ENCODE data around the gene ANO4. TPM values are rescaled to one million over a fixed set of nuclear protein-coding genes. Genes with fewer than 3 reads are reported as not detected.

The ANO4 gene
- total and polyA plus RNA-seq, 2 donors (not counting 1 experiment from before 2014, with no cell fraction given) = not detected

- CTCF ChIA-PET = no interaction called here
- Mint-ChIP-seq H3K27me3 (no peaks in the 10 kb centered on the region), H3K4me1 (no peaks in the 10 kb centered on the region)
Measured at GRCh38 chr12:100862676-100863075, 68.1 kb downstream of the ANO4 start.

GRCh38 chr12:100864366-100864765, 69.8 kb downstream of the ANO4 start:
- no peak overlapping the region for H3K27ac ChIP-seq (ENCODE audit: low read length in 2 of 2)
- H3K4me3 Mint-ChIP-seq = no peak overlapping the region
- no peak overlapping the region for H3K27ac Mint-ChIP-seq
- no peak overlapping the region for H3K9ac ChIP-seq (ENCODE audit: low read length)
- H3K4me1 ChIP-seq (ENCODE audit: control insufficient read depth in 2 of 2, insufficient read depth in 2 of 2, low read length in 2 of 2) = no peaks in the 10 kb centered on the region
- H3K79me2 ChIP-seq (ENCODE audit: control insufficient read depth, insufficient read depth, low read length) = no peaks in the 10 kb centered on the region
- ATAC-seq (ENCODE audit: low read depth) (no peak), DNase-seq (no peak)
- H3K9me3 ChIP-seq (ENCODE audit: control extremely low read depth in 1 of 3, control insufficient read depth in 2 of 3, insufficient read depth in 1 of 3, low read length in 2 of 3) = no peaks in the 10 kb centered on the region
- no peaks in the 10 kb centered on the region for H3K27me3 ChIP-seq (replicated peaks in 1 of 4; ENCODE audit: control extremely low read depth in 1 of 4, control insufficient read depth in 3 of 4, insufficient read depth in 4 of 4, low read length in 3 of 4)
- WGBS (ENCODE audit: insufficient coverage) = 88% methylated on average over 3 of the region's 6 CpGs
- TF ChIP-seq EZH2 (IDR thresholded peaks at IDR 0.05; ENCODE audit: borderline replicate concordance, insufficient read depth, low read depth, low read length, poor library complexity, severe bottlenecking) (no peak), CTCF (IDR thresholded peaks at IDR 0.05) (no peak)
- ChIA-PET CTCF (no interaction called here), POLR2A (no interaction called here)
- H4K20me1 ChIP-seq (ENCODE audit: control insufficient read depth, insufficient read depth, low read length, poor library complexity, severe bottlenecking) = no peaks in the 10 kb centered on the region
- H3K4me2 ChIP-seq (replicated peaks; ENCODE audit: low read depth, low read length, poor library complexity, severe bottlenecking) = no peak overlapping the region
- no peak overlapping the region for H2AFZ ChIP-seq (ENCODE audit: insufficient read depth, low read depth, low read length, poor library complexity, severe bottlenecking)
- intact Hi-C loops (cut with micrococcal nuclease) = no loop called here
- no peak overlapping the region for H3K4me3 ChIP-seq (ENCODE audit: control extremely low read depth in 1 of 5, extremely low read depth in 1 of 5, insufficient read depth in 1 of 5, low read depth in 2 of 5, low read length in 4 of 5)
- no peaks in the 10 kb centered on the region for H3K9me3 Mint-ChIP-seq (ENCODE audit: insufficient read depth)
- H3K27me3 Mint-ChIP-seq = no peaks in the 10 kb centered on the region
- H3K36me3 ChIP-seq (replicated peaks in 1 of 2; ENCODE audit: control extremely low read depth in 1 of 2, control insufficient read depth in 1 of 2, extremely low read depth in 1 of 2, insufficient read depth in 2 of 2, low read length in 1 of 2) = no peaks in the 10 kb centered on the region
- H3K4me1 Mint-ChIP-seq = no peaks in the 10 kb centered on the region

More at GRCh38 chr12:100862676-100863075, 68.1 kb downstream of the ANO4 start:
- H3K27ac Mint-ChIP-seq = no peak overlapping the region
- no peak for TF ChIP-seq CTCF (IDR thresholded peaks at IDR 0.05)
- no peak for TF ChIP-seq EZH2 (IDR thresholded peaks at IDR 0.05; ENCODE audit: borderline replicate concordance, insufficient read depth, low read depth, low read length, poor library complexity, severe bottlenecking)
- WGBS (ENCODE audit: insufficient coverage) = 54% methylated on average over 4 of the region's 4 CpGs
- no peak overlapping the region for H3K4me3 ChIP-seq (ENCODE audit: control extremely low read depth in 1 of 5, extremely low read depth in 1 of 5, insufficient read depth in 1 of 5, low read depth in 2 of 5, low read length in 4 of 5)
- no peak overlapping the region for H3K4me3 Mint-ChIP-seq
- H3K9ac ChIP-seq (ENCODE audit: low read length) = no peak overlapping the region
- no peaks in the 10 kb centered on the region for H3K9me3 Mint-ChIP-seq (ENCODE audit: insufficient read depth)
- DNase-seq = no peak
- no peak overlapping the region for H2AFZ ChIP-seq (ENCODE audit: insufficient read depth, low read depth, low read length, poor library complexity, severe bottlenecking)
- H3K4me2 ChIP-seq (replicated peaks; ENCODE audit: low read depth, low read length, poor library complexity, severe bottlenecking) = no peak overlapping the region
- no peak overlapping the region for H3K27ac ChIP-seq (ENCODE audit: low read length in 2 of 2)
- H3K79me2 ChIP-seq (ENCODE audit: control insufficient read depth, insufficient read depth, low read length) = no peaks in the 10 kb centered on the region
- no peaks in the 10 kb centered on the region for H3K4me1 ChIP-seq (ENCODE audit: control insufficient read depth in 2 of 2, insufficient read depth in 2 of 2, low read length in 2 of 2)
- no peak for ATAC-seq (ENCODE audit: low read depth)
- POLR2A ChIA-PET = no interaction called here
- intact Hi-C loops (cut with micrococcal nuclease) = no loop called here
- H4K20me1 ChIP-seq (ENCODE audit: control insufficient read depth, insufficient read depth, low read length, poor library complexity, severe bottlenecking) = no peaks in the 10 kb centered on the region
- no peaks in the 10 kb centered on the region for H3K9me3 ChIP-seq (ENCODE audit: control extremely low read depth in 1 of 3, control insufficient read depth in 2 of 3, insufficient read depth in 1 of 3, low read length in 2 of 3)
- H3K27me3 ChIP-seq (replicated peaks in 1 of 4; ENCODE audit: control extremely low read depth in 1 of 4, control insufficient read depth in 3 of 4, insufficient read depth in 4 of 4, low read length in 3 of 4) = no peaks in the 10 kb centered on the region
- no peaks in the 10 kb centered on the region for H3K36me3 ChIP-seq (replicated peaks in 1 of 2; ENCODE audit: control extremely low read depth in 1 of 2, control insufficient read depth in 1 of 2, extremely low read depth in 1 of 2, insufficient read depth in 2 of 2, low read length in 1 of 2)

All from B cell (primary cell).